ENCODE results near the gene ROBO1.

DNA sequence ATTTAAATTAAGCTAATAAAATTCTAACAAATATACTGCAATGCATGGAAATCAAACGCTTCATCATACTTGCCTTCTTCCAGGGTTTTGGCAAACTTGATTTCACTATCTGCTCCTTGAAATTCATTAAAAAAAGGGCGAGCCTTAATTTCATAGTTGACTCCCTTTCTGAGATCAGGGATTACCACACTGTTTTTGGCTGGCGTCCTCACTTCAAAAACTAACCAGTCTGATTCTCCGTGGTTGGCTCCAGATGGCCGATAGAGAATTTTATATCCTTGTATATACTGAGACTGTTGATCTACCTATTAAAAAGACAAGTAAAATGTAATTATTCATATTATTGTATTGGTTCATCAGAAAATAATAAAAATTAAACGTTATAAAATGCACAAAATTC lies 1106.8 kb downstream of the ROBO1 start:
- TF ChIP-seq EZH2 (IDR thresholded peaks at IDR 0.05; ENCODE audit: insufficient read depth, low read length) = no peak
- no peak for TF ChIP-seq CTCF (IDR thresholded peaks at IDR 0.05; ENCODE audit: insufficient read depth, low read depth, low read length)
